HG02973 (cell line): ENCODE measurements around the gene BGLAP.

Experiments used
- ATAC-seq: cut with Tn5 transposase; IDR thresholded peaks from one replicate; pipeline ENCODE4 v1.9.1; 2021; ENCODE audit warnings: moderate library complexity; ENCODE audit not compliant: unreplicated experiment

The BGLAP gene

GRCh38 chr1:156286061-156286460, 44.1 kb downstream of the BGLAP start:
- ATAC-seq = no peak

GRCh38 chr1:156289857-156290256, 47.9 kb downstream of the BGLAP start:
- ATAC-seq = no peak

GRCh38 chr1:156291226-156292061, 49.5 kb downstream of the BGLAP start:
- no peak for ATAC-seq
